Endothelial cell (in vitro differentiated cells): ENCODE measurements around the gene APBA2. TPM values are rescaled to one million over a fixed set of nuclear protein-coding genes. Genes with fewer than 3 reads are reported as not detected.

ENCODE experiments used
- DNase-seq: peaks from one replicate; pipeline ENCODE4 v3.0.0; 2021; ENCODE audit warnings: low spot score
- H3K27ac Mint-ChIP-seq: one replicate; pipeline ENCODE4 v1.8.0; 2021; ENCODE audit warnings: mixed read lengths, inconsistent platforms; ENCODE audit not compliant: unreplicated experiment
- H3K27me3 Mint-ChIP-seq: one replicate; pipeline ENCODE4 v1.8.0; 2021; ENCODE audit warnings: mild to moderate bottlenecking, moderate library complexity, mixed read lengths, inconsistent platforms; ENCODE audit not compliant: unreplicated experiment
- H3K36me3 Mint-ChIP-seq: one replicate; pipeline ENCODE4 v1.8.0; 2021; ENCODE audit warnings: mild to moderate bottlenecking, low read depth, mixed read lengths, inconsistent platforms; ENCODE audit not compliant: unreplicated experiment
- H3K4me1 Mint-ChIP-seq: one replicate; pipeline ENCODE4 v1.8.0; 2021; ENCODE audit warnings: mild to moderate bottlenecking, mixed read lengths, inconsistent platforms; ENCODE audit not compliant: unreplicated experiment
- H3K4me3 Mint-ChIP-seq: one replicate; pipeline ENCODE4 v1.8.0; 2021; ENCODE audit warnings: mild to moderate bottlenecking, mixed read lengths, inconsistent platforms; ENCODE audit not compliant: unreplicated experiment
- H3K9me3 Mint-ChIP-seq: one replicate; pipeline ENCODE4 v1.8.0; 2021; ENCODE audit warnings: mixed read lengths, inconsistent platforms; ENCODE audit not compliant: unreplicated experiment
- total RNA-seq: library from RNA; stranded (reverse); fragmentation: NEBNext Ultra II Directional; extraction: Animal tissue kit (Norgen Biotek cat#: 25700); gene quantifications from one replicate; pipeline ENCODE4 v1.2.1, GENCODE V29; 2021; ENCODE audit not compliant: unreplicated experiment
- TF ChIP-seq, protein P1 (sequence below): fragments of 200-600 bp; sonication (generic); IDR thresholded peaks from one replicate; pipeline ENCODE4 v1.5.0; 2021; ENCODE audit warnings: antibody characterized with exemption; ENCODE audit not compliant: unreplicated experiment

The APBA2 gene
- total RNA-seq, 1 donor from 2014 or later, result 33.1 TPM

DNA sequence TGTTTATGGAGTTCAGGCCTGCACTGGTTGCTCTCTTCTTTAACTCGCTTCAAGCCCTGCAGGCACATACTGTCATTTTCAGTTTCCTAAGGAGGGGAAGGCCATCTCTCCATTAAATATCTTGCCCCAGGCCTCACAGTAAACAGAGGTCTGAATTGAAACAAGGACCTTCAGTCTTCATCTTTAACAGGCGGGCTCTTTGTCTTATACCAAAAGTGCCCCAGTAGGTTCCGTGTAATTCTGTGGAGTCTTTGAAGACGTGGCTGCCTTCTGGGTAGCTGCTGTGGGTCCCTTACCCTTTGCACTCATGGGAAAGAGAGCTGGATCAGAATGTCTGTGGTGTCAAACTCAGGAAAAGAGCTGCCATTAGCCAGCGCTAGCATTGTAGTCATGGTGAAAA, 161.2 kb downstream of the APBA2 start:
- H3K27ac Mint-ChIP-seq, result no peak overlapping the region
- H3K4me1 Mint-ChIP-seq, result peaks cover 7% of the 10 kb centered on the region
- H3K27me3 Mint-ChIP-seq, result peaks cover 3% of the 10 kb centered on the region
- H3K4me3 Mint-ChIP-seq, result no peak overlapping the region
- peaks cover 7% of the 10 kb centered on the region for H3K36me3 Mint-ChIP-seq
- no peak for DNase-seq
- TF ChIP-seq, protein P1, sequence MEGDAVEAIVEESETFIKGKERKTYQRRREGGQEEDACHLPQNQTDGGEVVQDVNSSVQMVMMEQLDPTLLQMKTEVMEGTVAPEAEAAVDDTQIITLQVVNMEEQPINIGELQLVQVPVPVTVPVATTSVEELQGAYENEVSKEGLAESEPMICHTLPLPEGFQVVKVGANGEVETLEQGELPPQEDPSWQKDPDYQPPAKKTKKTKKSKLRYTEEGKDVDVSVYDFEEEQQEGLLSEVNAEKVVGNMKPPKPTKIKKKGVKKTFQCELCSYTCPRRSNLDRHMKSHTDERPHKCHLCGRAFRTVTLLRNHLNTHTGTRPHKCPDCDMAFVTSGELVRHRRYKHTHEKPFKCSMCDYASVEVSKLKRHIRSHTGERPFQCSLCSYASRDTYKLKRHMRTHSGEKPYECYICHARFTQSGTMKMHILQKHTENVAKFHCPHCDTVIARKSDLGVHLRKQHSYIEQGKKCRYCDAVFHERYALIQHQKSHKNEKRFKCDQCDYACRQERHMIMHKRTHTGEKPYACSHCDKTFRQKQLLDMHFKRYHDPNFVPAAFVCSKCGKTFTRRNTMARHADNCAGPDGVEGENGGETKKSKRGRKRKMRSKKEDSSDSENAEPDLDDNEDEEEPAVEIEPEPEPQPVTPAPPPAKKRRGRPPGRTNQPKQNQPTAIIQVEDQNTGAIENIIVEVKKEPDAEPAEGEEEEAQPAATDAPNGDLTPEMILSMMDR, result no peak
- no peaks in the 10 kb centered on the region for H3K9me3 Mint-ChIP-seq

DNA sequence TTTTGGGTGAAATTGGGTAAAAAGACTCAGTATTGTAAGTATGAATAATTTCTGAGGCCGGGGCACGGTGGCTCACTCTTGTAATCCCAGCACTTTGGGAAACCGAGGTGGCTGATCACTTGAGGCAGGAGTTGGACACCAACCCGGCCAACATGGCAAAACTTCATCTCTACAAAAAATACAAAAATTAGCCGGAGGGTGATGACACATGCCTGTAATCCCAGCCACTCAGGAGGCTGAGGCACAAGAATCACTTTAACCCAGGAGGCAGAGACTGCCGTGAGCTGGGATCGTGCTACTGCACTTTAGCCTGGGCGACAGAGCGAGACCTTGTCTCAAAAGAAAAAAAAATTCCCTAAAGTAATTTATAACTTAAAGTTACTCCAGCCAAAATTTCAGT, 162.2 kb downstream of the APBA2 start:
- Mint-ChIP-seq H3K4me3 (no peak overlapping the region), H3K27ac (no peak overlapping the region), H3K9me3 (no peaks in the 10 kb centered on the region), H3K4me1 (no peaks in the 10 kb centered on the region), H3K27me3 (peaks cover 3% of the 10 kb centered on the region), H3K36me3 (peaks cover 14% of the 10 kb centered on the region)
- TF ChIP-seq, protein P1, result no peak
- DNase-seq, result no peak

DNA sequence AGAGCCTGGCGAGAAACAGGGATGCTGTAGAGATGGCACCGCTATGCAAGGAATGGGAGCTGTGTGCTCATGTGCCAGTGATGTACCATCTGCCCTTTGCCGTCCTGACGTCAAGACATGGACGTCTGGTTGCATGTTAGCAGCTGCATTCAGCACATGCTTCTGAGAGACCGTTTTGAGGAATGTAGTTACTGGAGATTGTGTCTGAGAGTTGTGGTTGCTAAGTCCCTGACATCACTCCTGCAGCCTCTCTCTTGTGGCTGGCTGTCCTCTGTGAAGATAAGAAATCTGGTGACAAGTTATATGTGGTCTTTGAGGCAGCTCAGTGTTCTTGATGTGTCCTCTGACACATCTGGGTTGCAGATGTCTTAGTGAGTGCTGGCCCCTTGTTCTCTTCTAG, 165.1 kb downstream of the APBA2 start:
- no peaks in the 10 kb centered on the region for H3K9me3 Mint-ChIP-seq
- peaks cover 23% of the 10 kb centered on the region for H3K36me3 Mint-ChIP-seq
- no peak overlapping the region for H3K27ac Mint-ChIP-seq
- peaks cover 4% of the 10 kb centered on the region for H3K27me3 Mint-ChIP-seq
- DNase-seq, result no peak
- TF ChIP-seq, protein P1, result no peak
- no peaks in the 10 kb centered on the region for H3K4me1 Mint-ChIP-seq
- H3K4me3 Mint-ChIP-seq, result no peak overlapping the region

DNA sequence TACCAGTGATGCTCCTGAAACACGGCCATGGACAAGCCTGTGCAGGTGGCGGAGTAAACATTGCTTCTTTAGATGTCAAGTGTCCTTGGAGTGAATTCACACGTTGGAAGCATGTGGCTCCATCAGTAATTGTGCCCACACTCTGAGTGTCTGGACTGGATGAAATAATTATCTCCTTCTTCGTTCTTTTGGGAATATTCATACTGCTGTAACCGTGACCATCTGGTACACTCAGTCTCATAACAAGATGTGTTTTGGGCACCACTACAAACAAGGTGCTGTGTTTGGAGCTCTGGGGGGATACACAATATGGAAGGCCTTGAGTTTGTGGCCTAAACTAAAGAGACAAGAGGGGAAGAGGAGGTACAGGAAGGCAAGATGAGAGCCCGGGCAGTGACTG, 165.6 kb downstream of the APBA2 start:
- TF ChIP-seq, protein P1, result no peak
- no peak overlapping the region for H3K27ac Mint-ChIP-seq
- H3K9me3 Mint-ChIP-seq, result no peaks in the 10 kb centered on the region
- peaks cover 4% of the 10 kb centered on the region for H3K27me3 Mint-ChIP-seq
- H3K4me3 Mint-ChIP-seq, result no peak overlapping the region
- H3K36me3 Mint-ChIP-seq, result peaks cover 23% of the 10 kb centered on the region
- H3K4me1 Mint-ChIP-seq, result no peaks in the 10 kb centered on the region
- no peak for DNase-seq

DNA sequence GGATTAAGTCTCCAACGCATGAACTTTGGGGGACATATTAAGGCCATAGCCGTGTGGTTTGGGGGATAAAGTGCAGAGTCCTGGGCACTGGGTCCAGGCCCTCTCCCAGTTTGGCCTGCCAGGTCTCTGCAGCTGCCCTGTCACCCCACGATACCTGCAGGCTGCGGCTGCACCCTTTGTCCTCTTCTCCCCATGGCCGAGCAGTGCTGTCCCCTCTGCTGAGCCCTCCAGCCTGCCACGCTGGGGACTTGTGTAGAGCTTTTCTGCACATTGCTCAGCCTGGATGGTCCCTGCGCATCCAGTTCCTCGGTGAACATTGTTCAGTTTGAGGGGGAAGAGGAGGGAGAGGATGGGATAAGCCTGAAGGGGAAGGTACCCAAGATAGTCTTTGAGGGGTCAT, 167.2 kb downstream of the APBA2 start:
- Mint-ChIP-seq H3K36me3 (peaks cover 23% of the 10 kb centered on the region), H3K4me3 (no peak overlapping the region), H3K27me3 (peaks cover 4% of the 10 kb centered on the region), H3K27ac (no peak overlapping the region), H3K4me1 (no peaks in the 10 kb centered on the region), H3K9me3 (no peaks in the 10 kb centered on the region)
- TF ChIP-seq, protein P1, result no peak
- DNase-seq, result no peak
